HepG2 (cell line): Measurements from ENCODE around the gene EGR4. TPM values are rescaled to one million over a fixed set of nuclear protein-coding genes. Genes with fewer than 3 reads are reported as not detected.

ENCODE experiments used
- ARHGAP35 ChIP-seq: sonication (generic); formaldehyde crosslinking; IDR thresholded peaks from 2 replicates; pipeline ENCODE4 v1.9.0; 2022; ENCODE audit warnings: mild to moderate bottlenecking, inconsistent platforms, moderate library complexity, missing genetic modification reagents, borderline replicate concordance
- ARID5B ChIP-seq: IDR thresholded peaks from 2 replicates; pipeline ENCODE4 v1.4.0; 2020; ENCODE audit warnings: mild to moderate bottlenecking, missing genetic modification reagents
- ARNTL ChIP-seq: sonication (generic); formaldehyde crosslinking; IDR thresholded peaks from 2 replicates; pipeline ENCODE4 v1.4.0; 2020; ENCODE audit warnings: mild to moderate bottlenecking, missing genetic modification reagents
- BRCA1 ChIP-seq: sonication (generic); formaldehyde crosslinking; IDR thresholded peaks from 2 replicates; pipeline ENCODE4 v1.4.0; 2020; ENCODE audit warnings: missing genetic modification reagents
- CAMTA2 ChIP-seq: sonication (generic); formaldehyde crosslinking; IDR thresholded peaks from 2 replicates; pipeline ENCODE4 v1.4.0; 2020; ENCODE audit warnings: mild to moderate bottlenecking, missing genetic modification reagents, borderline replicate concordance
- FOXA3 ChIP-seq: IDR thresholded peaks from 2 replicates; pipeline ENCODE4 v1.6.1; 2016; ENCODE audit warnings: missing genetic modification reagents, missing compliant biosample characterization
- HOXA3 ChIP-seq: sonication (generic); formaldehyde crosslinking; IDR thresholded peaks from 2 replicates; pipeline ENCODE4 v1.5.0; 2020; ENCODE audit warnings: missing genetic modification reagents
- KLF11 ChIP-seq: IDR thresholded peaks from 2 replicates; pipeline ENCODE4 v1.6.1; 2016; ENCODE audit warnings: missing compliant biosample characterization
- KMT2A ChIP-seq: sonication (generic); formaldehyde crosslinking; IDR thresholded peaks from 2 replicates; pipeline ENCODE4 v1.4.0; 2020; ENCODE audit warnings: missing genetic modification reagents
- KMT2B ChIP-seq: IDR thresholded peaks from 2 replicates; pipeline ENCODE4 v1.6.1; 2016; ENCODE audit warnings: missing genetic modification reagents, missing compliant biosample characterization
- MED1 ChIP-seq: sonication (generic); formaldehyde crosslinking; IDR thresholded peaks from 2 replicates; pipeline ENCODE4 v1.4.0; 2020; ENCODE audit warnings: missing genetic modification reagents
- NFYC ChIP-seq: IDR thresholded peaks from 2 replicates; pipeline ENCODE4 v1.6.1; 2016; ENCODE audit warnings: missing genetic modification reagents, missing compliant biosample characterization
- SP1 ChIP-seq, 2 experiments: fragments of 450-650 bp in 1 of 2; sonication (generic) in 1 of 2; formaldehyde crosslinking in 1 of 2; IDR thresholded peaks; 2 replicates each; pipeline versions ENCODE4 v1.4.0 to v1.6.1; 2016 to 2020; ENCODE audit warnings: missing genetic modification reagents in 1 of 2
- ZFP36 ChIP-seq: fragments of 150-350 bp; IDR thresholded peaks from 2 replicates; pipeline ENCODE4 v1.6.1; 2018; ENCODE audit warnings: borderline replicate concordance, low read length, low read depth; ENCODE audit not compliant: partially characterized antibody
- ZFP36L1 ChIP-seq: sonication (generic); formaldehyde crosslinking; IDR thresholded peaks from 2 replicates; pipeline ENCODE4 v1.8.0; 2022; ENCODE audit warnings: mild to moderate bottlenecking, missing genetic modification reagents, moderate library complexity
- ZMAT3 ChIP-seq: sonication (generic); formaldehyde crosslinking; conservative IDR thresholded peaks from 2 replicates; pipeline ENCODE4 v1.7.0; 2021; ENCODE audit warnings: missing genetic modification reagents
- ZNF274 ChIP-seq: sonication (generic); formaldehyde crosslinking; IDR thresholded peaks from 2 replicates; pipeline ENCODE4 v1.5.1; 2020; ENCODE audit warnings: mild to moderate bottlenecking, missing genetic modification reagents
- ZNF30 ChIP-seq: sonication (generic); formaldehyde crosslinking; IDR thresholded peaks from 2 replicates; pipeline ENCODE4 v1.5.0; 2020; ENCODE audit warnings: mild to moderate bottlenecking, missing genetic modification reagents
- ZNF446 ChIP-seq: sonication (generic); formaldehyde crosslinking; IDR thresholded peaks from 2 replicates; pipeline ENCODE4 v1.5.0; 2020; ENCODE audit warnings: mild to moderate bottlenecking, missing genetic modification reagents
- ZNF543 ChIP-seq: sonication (generic); formaldehyde crosslinking; IDR thresholded peaks from 2 replicates; pipeline ENCODE4 v1.4.0; 2020; ENCODE audit warnings: mild to moderate bottlenecking, missing genetic modification reagents
- ZNF609 ChIP-seq: sonication (generic); formaldehyde crosslinking; IDR thresholded peaks from 2 replicates; pipeline ENCODE4 v1.4.0; 2020; ENCODE audit warnings: mild to moderate bottlenecking, missing genetic modification reagents, borderline replicate concordance
- ZNF746 ChIP-seq: sonication (generic); formaldehyde crosslinking; IDR thresholded peaks from 2 replicates; pipeline ENCODE4 v1.8.0; 2022; ENCODE audit warnings: mild to moderate bottlenecking, missing genetic modification reagents
- ZNF75D ChIP-seq: sonication (generic); formaldehyde crosslinking; IDR thresholded peaks from 2 replicates; pipeline ENCODE4 v1.8.1; 2023; ENCODE audit warnings: missing genetic modification reagents, mild to moderate bottlenecking, borderline replicate concordance
- ZNF792 ChIP-seq: IDR thresholded peaks from 2 replicates; pipeline ENCODE4 v1.6.1; 2016
- polyA plus RNA-seq, 8 experiments: library from polyadenylated mRNA; depleted of rRNA in 3 of 8; stranded (reverse) in 7 of 8; unstranded in 1 of 8; fragments of >200 nt; fragmentation: Illumina TruSeq in 4 of 8; extraction: Trizol in 4 of 8; gene quantifications; 2 replicates each; pipeline versions ENCODE4 v1.2.1 to v1.2.3, GENCODE V29; 2011 to 2016; ENCODE audit warnings: low read depth in 4 of 8, missing spikeins in 1 of 8, mixed read lengths in 1 of 8; ENCODE audit not compliant: insufficient read depth in 1 of 8
- total RNA-seq, 5 experiments: library from RNA; depleted of rRNA; stranded (reverse); fragments of >200 nt; fragmentation: Illumina TruSeq; extraction: Trizol; gene quantifications; 2 replicates each; pipeline ENCODE4 v1.2.3, GENCODE V29; 2016; ENCODE audit warnings: low read depth in 1 of 5

Gene EGR4
- total and polyA plus RNA-seq, 2 of the 13 experiments (the other 11 are each of a cell fraction or from before 2014, with no cell fraction given) = not detected

GRCh38 chr2:73291093-73291460 is 2.3 kb downstream of the EGR4 start (continued):
- TF ChIP-seq ZNF609 (CRISPR knock-in tag) (0 out of 2 replicates have a peak, but pooled peaks have one; percentile 27), CAMTA2 (0 out of 2 replicates have a peak, but pooled peaks have one; percentile 71), ZNF75D (peak; percentile 88), ZMAT3 (CRISPR knock-in tag) (peak; percentile 86; the same call in 1 of the 2 replicates), ZFP36 (no peak), ZNF446 (CRISPR knock-in tag) (peak; percentile 89), HOXA3 (CRISPR knock-in tag) (peak; percentile 69), NFYC (CRISPR knock-in tag) (0 out of 2 replicates have a peak, but pooled peaks have one; percentile 22), FOXA3 (CRISPR knock-in tag) (0 out of 2 replicates have a peak, but pooled peaks have one; percentile 32), ZFP36L1 (CRISPR knock-in tag) (peak; percentile 70; the same call in 1 of the 2 replicates), ARID5B (CRISPR knock-in tag) (peak; percentile 52; the same call in 1 of the 2 replicates), MED1 (CRISPR knock-in tag) (no peak; the same call in 1 of the 2 replicates), BRCA1 (CRISPR knock-in tag) (peak; percentile 96), ARHGAP35 (CRISPR knock-in tag) (peak; percentile 57; the same call in 1 of the 2 replicates), ZNF274 (CRISPR knock-in tag) (peak; percentile 73; the same call in 1 of the 2 replicates), KLF11 (CRISPR knock-in tag) (peak; percentile 91; the same call in 1 of the 2 replicates), KMT2B (CRISPR knock-in tag) (peak; percentile 55; the same call in 1 of the 2 replicates), ARNTL (CRISPR knock-in tag) (peak; percentile 31; the same call in 1 of the 2 replicates), ZNF30 (CRISPR knock-in tag) (peak; percentile 65; the same call in 1 of the 2 replicates), KMT2A (peak; percentile 49; the same call in 1 of the 2 replicates), ZNF792 (CRISPR knock-in tag) (peak; percentile 79), ZNF746 (CRISPR knock-in tag) (0 out of 2 replicates have a peak, but pooled peaks have one; percentile 30), SP1 (IDR thresholded peaks at IDR 0.05) (no peak), SP1 (CRISPR knock-in tag; IDR thresholded peaks at IDR 0.05) (no peak), ZNF543 (CRISPR knock-in tag) (0 out of 2 replicates have a peak, but pooled peaks have one; percentile 37)
